GM12891 (cell line): Measurements from ENCODE around the gene TCEA2.

Experiments used
- PAX5 ChIP-seq: IDR thresholded peaks from 2 replicates; pipeline ENCODE4 v1.6.1; 2011; ENCODE audit warnings: low read length, moderate library complexity, mild to moderate bottlenecking; ENCODE audit not compliant: insufficient read depth, severe bottlenecking
- POLR2A ChIP-seq: IDR thresholded peaks from 2 replicates; pipeline ENCODE4 v1.6.1; 2011; ENCODE audit warnings: low read depth, low read length, control low read depth
- POLR2AphosphoS5 ChIP-seq: IDR thresholded peaks from 2 replicates; pipeline ENCODE4 v1.6.1; 2011; ENCODE audit warnings: low read depth, low read length, control low read depth
- TAF1 ChIP-seq: IDR thresholded peaks from 2 replicates; pipeline ENCODE4 v1.6.1; 2011; ENCODE audit warnings: low read depth, low read length, control low read depth

DNA sequence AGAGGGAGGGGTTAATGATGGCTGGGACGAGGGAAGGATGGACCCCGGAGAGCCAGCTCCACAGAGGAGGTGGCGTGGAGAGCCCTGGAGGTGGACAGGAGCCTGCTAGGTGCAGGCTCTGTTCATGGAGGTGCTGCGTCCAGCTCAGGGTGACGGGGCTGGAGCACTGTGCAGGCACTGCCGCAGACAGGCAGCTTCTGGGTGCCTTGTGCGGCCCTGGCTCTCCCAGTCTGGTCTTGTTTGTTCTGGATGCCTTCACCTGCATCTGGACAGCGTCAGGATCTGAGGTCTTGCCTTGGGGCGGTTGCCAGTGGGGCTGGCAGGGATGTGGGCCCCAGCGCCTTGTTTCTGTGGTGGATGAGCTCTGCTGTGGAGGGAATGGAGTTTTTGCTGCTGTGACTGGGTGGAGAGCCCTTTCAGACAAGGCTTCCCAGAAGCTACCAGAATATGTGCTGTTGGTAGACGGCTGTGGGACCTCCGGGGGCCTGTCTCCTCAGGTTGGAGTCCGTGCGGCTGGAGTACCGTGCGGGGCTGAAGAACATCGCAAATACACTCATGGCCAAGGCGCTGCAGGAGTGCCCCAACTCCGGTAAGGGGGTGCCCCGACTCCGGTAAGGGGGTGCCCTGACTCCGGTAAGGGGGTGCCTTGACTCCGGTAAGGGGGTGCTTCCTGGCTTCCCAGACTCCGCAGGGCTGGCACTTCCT, 34.9 kb upstream of the TCEA2 start:
- no peak for TF ChIP-seq POLR2AphosphoS5
- TF ChIP-seq TAF1, result no peak
- peak; percentile 30; the same call in 1 of the 2 replicates for TF ChIP-seq POLR2A
- no peak for TF ChIP-seq PAX5
